Measurements from ENCODE around the gene CABLES1.

DNA sequence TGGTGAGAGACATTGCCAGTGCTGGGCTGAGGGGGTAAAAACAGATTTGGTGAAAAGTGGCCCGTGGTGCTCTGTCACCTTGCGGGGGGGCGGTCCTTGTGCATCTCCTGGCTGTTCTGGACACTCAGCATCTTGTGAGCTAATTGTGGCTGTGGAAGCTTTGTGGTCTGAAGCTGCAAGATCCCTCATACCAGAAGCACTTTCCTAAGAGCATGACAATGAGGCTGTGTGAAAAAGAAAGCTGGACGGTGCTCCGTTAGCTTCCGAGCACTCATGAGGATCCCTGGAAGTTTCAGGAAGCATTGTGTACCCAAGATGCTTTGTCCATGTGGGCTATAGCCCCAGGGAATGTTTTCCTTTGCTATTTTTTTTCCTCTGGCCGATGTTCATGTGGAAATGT is 74.5 kb downstream of the CABLES1 start:
- TF ChIP-seq, protein P1, sequence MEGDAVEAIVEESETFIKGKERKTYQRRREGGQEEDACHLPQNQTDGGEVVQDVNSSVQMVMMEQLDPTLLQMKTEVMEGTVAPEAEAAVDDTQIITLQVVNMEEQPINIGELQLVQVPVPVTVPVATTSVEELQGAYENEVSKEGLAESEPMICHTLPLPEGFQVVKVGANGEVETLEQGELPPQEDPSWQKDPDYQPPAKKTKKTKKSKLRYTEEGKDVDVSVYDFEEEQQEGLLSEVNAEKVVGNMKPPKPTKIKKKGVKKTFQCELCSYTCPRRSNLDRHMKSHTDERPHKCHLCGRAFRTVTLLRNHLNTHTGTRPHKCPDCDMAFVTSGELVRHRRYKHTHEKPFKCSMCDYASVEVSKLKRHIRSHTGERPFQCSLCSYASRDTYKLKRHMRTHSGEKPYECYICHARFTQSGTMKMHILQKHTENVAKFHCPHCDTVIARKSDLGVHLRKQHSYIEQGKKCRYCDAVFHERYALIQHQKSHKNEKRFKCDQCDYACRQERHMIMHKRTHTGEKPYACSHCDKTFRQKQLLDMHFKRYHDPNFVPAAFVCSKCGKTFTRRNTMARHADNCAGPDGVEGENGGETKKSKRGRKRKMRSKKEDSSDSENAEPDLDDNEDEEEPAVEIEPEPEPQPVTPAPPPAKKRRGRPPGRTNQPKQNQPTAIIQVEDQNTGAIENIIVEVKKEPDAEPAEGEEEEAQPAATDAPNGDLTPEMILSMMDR (conservative IDR thresholded peaks at IDR 0.05), result no peak
- no peak for TF ChIP-seq EZH2 (IDR thresholded peaks at IDR 0.05; ENCODE audit: low read depth)
